Hindlimb muscle (tissue), 1 donor: ENCODE results near the gene ERBIN. TPM values are rescaled to one million over a fixed set of nuclear protein-coding genes. Genes with fewer than 3 reads are reported as not detected.
"Not testable (repeated sequence)": the region's sequence is repeated elsewhere in the genome, so short reads cannot be mapped to it uniquely, and the experiment has no call there.

ENCODE experiments used
- DNase-seq: peaks from one replicate; pipeline ENCODE4 v3.0.0-alpha.2; 2013
- polyA plus RNA-seq: library from polyadenylated mRNA; unstranded; fragments of 120-200 nt; gene quantifications from one replicate; pipeline ENCODE4 v1.2.1, GENCODE V29; 2013; ENCODE audit not compliant: insufficient read length

Gene ERBIN
- polyA plus RNA-seq, 1 donor = 42.5 TPM

GRCh38 chr5:65967288-65968066 is 41.1 kb downstream of the ERBIN start:
- DNase-seq = no peak

GRCh38 chr5:65969539-65970393 is 43.4 kb downstream of the ERBIN start:
- DNase-seq = no peak

GRCh38 chr5:65970481-65971367 is 44.3 kb downstream of the ERBIN start:
- no peak for DNase-seq

GRCh38 chr5:65971643-65972042 is 45.3 kb downstream of the ERBIN start:
- no peak for DNase-seq

- DNase-seq = not testable (repeated sequence)
Measured at GRCh38 chr5:65972896-65973295, 46.5 kb downstream of the ERBIN start.

GRCh38 chr5:65978251-65978650 is 51.9 kb downstream of the ERBIN start:
- DNase-seq = no peak

- DNase-seq = no peak
Measured at GRCh38 chr5:65981548-65981947, 55.2 kb downstream of the ERBIN start.

- no peak for DNase-seq
Measured at GRCh38 chr5:65981969-65982619, 55.7 kb downstream of the ERBIN start.

GRCh38 chr5:65982635-65983034 is 56.3 kb downstream of the ERBIN start:
- no peak for DNase-seq

- no peak for DNase-seq
Measured at GRCh38 chr5:65984098-65984885, 57.9 kb downstream of the ERBIN start.

- no peak for DNase-seq
Measured at GRCh38 chr5:65986050-65986451, 59.7 kb downstream of the ERBIN start.

GRCh38 chr5:65986796-65987195 is 60.4 kb downstream of the ERBIN start:
- DNase-seq = no peak

- DNase-seq = no peak
Measured at GRCh38 chr5:65987982-65988381, 61.6 kb downstream of the ERBIN start.

- DNase-seq = no peak
Measured at GRCh38 chr5:65989158-65989557, 62.8 kb downstream of the ERBIN start.

GRCh38 chr5:65992630-65993029 is 66.3 kb downstream of the ERBIN start:
- DNase-seq = no peak

- DNase-seq = no peak
Measured at GRCh38 chr5:65994117-65994786, 67.9 kb downstream of the ERBIN start.

- DNase-seq = no peak
Measured at GRCh38 chr5:65999061-65999723, 72.8 kb downstream of the ERBIN start.

GRCh38 chr5:66001952-66002351 is 75.6 kb downstream of the ERBIN start:
- no peak for DNase-seq

- no peak for DNase-seq
Measured at GRCh38 chr5:66002415-66002814, 76.0 kb downstream of the ERBIN start.

GRCh38 chr5:66004216-66004615 is 77.8 kb downstream of the ERBIN start:
- DNase-seq = no peak
